Natural killer cell (primary cell): ENCODE results near the gene ERAL1. TPM values are rescaled to one million over a fixed set of nuclear protein-coding genes. Genes with fewer than 3 reads are reported as not detected.
A peak's percentile ranks its signal among the peaks of the same experiment; 100 is the strongest.

Experiments
- ATAC-seq, 3 donors: fragments of 150-1000 bp in 2 of 3; fragments of 200-7000 bp in 1 of 3; cut with Tn5 transposase; 1 replicate in 1 of 3; 2 replicates in 2 of 3; pipeline ENCODE4 v1.10.0; 2021; ENCODE audit warnings: mild to moderate bottlenecking in 2 of 3, moderate library complexity in 2 of 3
- DNase-seq, 2 donors: peaks; one replicate each; pipeline versions ENCODE4 v3.0.0 to v3.0.0-alpha.2; 2013 to 2021; ENCODE audit warnings: mixed read lengths in 1 of 2
- H3K27ac ChIP-seq: one replicate; pipeline ENCODE4 v1.5.1; 2013; ENCODE audit warnings: mild to moderate bottlenecking, low read length
- H3K27me3 ChIP-seq: one replicate; pipeline ENCODE4 v1.6.1; 2013; ENCODE audit warnings: low read length; ENCODE audit not compliant: control insufficient read depth, insufficient read depth
- H3K36me3 ChIP-seq: one replicate; pipeline ENCODE4 v1.6.1; 2013; ENCODE audit warnings: low read length; ENCODE audit not compliant: control insufficient read depth, insufficient read depth
- H3K4me1 ChIP-seq: one replicate; pipeline ENCODE4 v1.6.1; 2013; ENCODE audit warnings: low read length; ENCODE audit not compliant: control insufficient read depth, insufficient read depth
- H3K4me3 ChIP-seq: one replicate; pipeline ENCODE4 v1.5.1; 2013; ENCODE audit warnings: low read length
- H3K9me3 ChIP-seq: one replicate; pipeline ENCODE4 v1.6.1; 2013; ENCODE audit warnings: low read length; ENCODE audit not compliant: control insufficient read depth, insufficient read depth
- H3K27ac Mint-ChIP-seq, 2 donors: one replicate each; pipeline ENCODE4 v1.8.0; 2022; ENCODE audit warnings: mild to moderate bottlenecking in 2 of 2, mixed read lengths in 2 of 2, moderate library complexity in 1 of 2
- H3K27me3 Mint-ChIP-seq, 2 donors: one replicate each; pipeline ENCODE4 v1.8.0; 2022; ENCODE audit warnings: low read depth in 2 of 2, mixed read lengths in 2 of 2
- H3K36me3 Mint-ChIP-seq: one replicate; pipeline ENCODE4 v1.8.0; 2022; ENCODE audit warnings: mixed read lengths
- H3K4me1 Mint-ChIP-seq, 2 donors: one replicate each; pipeline ENCODE4 v1.8.0; 2022; ENCODE audit warnings: mixed read lengths in 2 of 2
- H3K4me3 Mint-ChIP-seq: one replicate; pipeline ENCODE4 v1.8.0; 2022; ENCODE audit warnings: mild to moderate bottlenecking, moderate library complexity, mixed read lengths
- H3K9me3 Mint-ChIP-seq, 2 donors: one replicate each; pipeline ENCODE4 v1.8.0; 2022; ENCODE audit warnings: mixed read lengths in 2 of 2
- WGBS: methylation state at CpG from one replicate; pipeline ENCODE4 v1.1.7; 2013; ENCODE audit warnings: missing lambda C conversion rate; ENCODE audit not compliant: insufficient coverage; 5-methylcytosine and 5-hydroxymethylcytosine counted together
- intact Hi-C: fragments of 100-400 bp; cut with micrococcal nuclease; formaldehyde crosslinking; loops from one replicate; pipeline ENCODE4 v1.14.2; 2022
- total RNA-seq, 4 donors: library from RNA; stranded (reverse); fragments of 120-200 nt in 1 of 4; gene quantifications; one replicate each; pipeline versions ENCODE4 v1.2.3 to v1.2.4, GENCODE V29; 2013 to 2022
- TF ChIP-seq, protein P1 (sequence below): fragments of 200-600 bp; IDR thresholded peaks from one replicate; pipeline ENCODE4 v1.8.0; 2022; ENCODE audit warnings: antibody characterized with exemption

The ERAL1 gene
- total RNA-seq, 3 donors from 2014 or later (not counting 1 experiment from before 2014, with no cell fraction given), result 20.9 to 35.2 (median 27.3) TPM

DNA sequence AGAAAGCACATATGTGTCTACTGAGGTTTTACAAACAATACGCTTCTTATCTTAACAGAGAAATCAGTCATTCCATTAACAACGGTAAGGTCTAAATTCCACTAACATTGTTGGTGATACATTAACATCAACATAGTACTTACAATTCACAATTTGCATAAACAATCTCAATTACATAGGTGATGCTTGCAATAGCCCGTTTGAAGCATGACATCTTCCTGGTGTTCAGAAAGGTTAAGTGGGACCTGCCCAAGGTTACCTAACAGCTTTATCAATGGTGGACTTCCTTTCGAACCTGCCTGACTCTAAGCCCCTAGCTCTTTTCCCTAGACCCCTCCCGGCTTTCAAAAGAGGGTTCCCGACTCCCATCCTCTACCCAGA is 12.9 kb upstream of the ERAL1 start:
- H3K4me1 Mint-ChIP-seq, result peaks cover 13 to 21% of the 10 kb centered on the region in 2 donors
- peak overlapping the region; percentile 86 for H3K4me3 ChIP-seq
- no peaks in the 10 kb centered on the region for H3K9me3 Mint-ChIP-seq
- peaks cover 17% of the 10 kb centered on the region for H3K4me1 ChIP-seq
- peak overlapping the region; percentile 92 to 99 for H3K27ac Mint-ChIP-seq
- no peaks in the 10 kb centered on the region for H3K9me3 ChIP-seq
- peak in 1 of 2 donors; percentile 51 for DNase-seq
- WGBS, result 10% methylated on average over 6 of the region's 6 CpGs
- intact Hi-C loops, result loop anchor here (1.0 to 10.0 kb wide), 4 partner anchors 12 to 111 kb away; partner anchors contain the start of gene FLOT2
- H3K27me3 Mint-ChIP-seq, result no peaks in the 10 kb centered on the region
- ATAC-seq, result peak in 2 of 3 donors; percentile 3
- H3K36me3 ChIP-seq, result no peaks in the 10 kb centered on the region
- H3K27ac ChIP-seq, result peak overlapping the region; percentile 64
- no peaks in the 10 kb centered on the region for H3K27me3 ChIP-seq
- no peaks in the 10 kb centered on the region for H3K36me3 Mint-ChIP-seq
- H3K4me3 Mint-ChIP-seq, result peak overlapping the region; percentile 94
- TF ChIP-seq, protein P1, sequence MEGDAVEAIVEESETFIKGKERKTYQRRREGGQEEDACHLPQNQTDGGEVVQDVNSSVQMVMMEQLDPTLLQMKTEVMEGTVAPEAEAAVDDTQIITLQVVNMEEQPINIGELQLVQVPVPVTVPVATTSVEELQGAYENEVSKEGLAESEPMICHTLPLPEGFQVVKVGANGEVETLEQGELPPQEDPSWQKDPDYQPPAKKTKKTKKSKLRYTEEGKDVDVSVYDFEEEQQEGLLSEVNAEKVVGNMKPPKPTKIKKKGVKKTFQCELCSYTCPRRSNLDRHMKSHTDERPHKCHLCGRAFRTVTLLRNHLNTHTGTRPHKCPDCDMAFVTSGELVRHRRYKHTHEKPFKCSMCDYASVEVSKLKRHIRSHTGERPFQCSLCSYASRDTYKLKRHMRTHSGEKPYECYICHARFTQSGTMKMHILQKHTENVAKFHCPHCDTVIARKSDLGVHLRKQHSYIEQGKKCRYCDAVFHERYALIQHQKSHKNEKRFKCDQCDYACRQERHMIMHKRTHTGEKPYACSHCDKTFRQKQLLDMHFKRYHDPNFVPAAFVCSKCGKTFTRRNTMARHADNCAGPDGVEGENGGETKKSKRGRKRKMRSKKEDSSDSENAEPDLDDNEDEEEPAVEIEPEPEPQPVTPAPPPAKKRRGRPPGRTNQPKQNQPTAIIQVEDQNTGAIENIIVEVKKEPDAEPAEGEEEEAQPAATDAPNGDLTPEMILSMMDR, result no peak

DNA sequence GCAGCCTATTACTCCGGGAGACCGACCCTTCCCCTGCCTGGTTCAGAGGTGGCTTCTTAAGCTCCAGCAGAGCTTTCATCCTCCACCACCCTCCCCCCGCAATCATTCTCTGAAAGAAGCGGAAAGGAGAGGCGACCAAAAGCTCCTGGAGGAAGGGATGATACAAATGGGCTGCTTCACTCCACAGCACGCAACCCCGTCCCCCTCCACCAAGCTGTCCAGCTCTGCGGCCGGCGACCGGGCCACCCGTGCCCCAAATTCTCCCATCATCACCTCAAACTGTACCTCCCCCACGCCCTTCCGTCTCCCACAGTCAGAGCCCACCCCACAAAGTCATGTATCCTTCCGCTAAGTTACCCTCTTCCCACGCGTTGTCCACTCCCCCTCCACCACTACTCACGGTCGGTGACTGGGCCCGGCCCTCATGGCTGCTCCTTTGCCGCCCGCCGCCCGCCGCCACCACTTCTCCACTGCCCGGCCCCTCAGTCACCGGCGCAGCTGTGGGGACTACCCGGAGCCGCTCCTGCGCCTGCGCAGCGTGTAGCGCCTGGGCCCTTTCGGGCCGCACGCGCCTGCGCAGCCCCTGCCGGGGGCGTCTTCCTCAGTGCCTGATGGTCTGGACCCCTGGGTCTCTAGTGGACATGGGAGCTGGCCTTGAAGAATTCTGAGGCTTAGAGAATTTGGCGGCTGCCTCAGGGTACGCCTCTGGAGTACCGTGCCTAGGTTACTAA is 12.4 kb upstream of the ERAL1 start, which contains the start of gene FAM222B:
Gene FAM222B (minus strand): TSS at position 509 of the 731 bp plus-strand sequence. CDS start 76,123 bp downstream, outside the sequence.
- H3K27me3 Mint-ChIP-seq, result no peaks in the 10 kb centered on the region
- H3K27me3 ChIP-seq, result no peaks in the 10 kb centered on the region
- TF ChIP-seq, protein P1, result no peak
- peaks cover 13 to 21% of the 10 kb centered on the region in 2 donors for H3K4me1 Mint-ChIP-seq
- peak within 1 kb of the TSS; percentile 92 to 99 for H3K27ac Mint-ChIP-seq
- ATAC-seq, result peak; percentile 96 to 98 (median 97)
- under 1% methylated on average over 43 of the region's 44 CpGs for WGBS
- no peaks in the 10 kb centered on the region for H3K9me3 Mint-ChIP-seq
- H3K36me3 Mint-ChIP-seq, result no peaks in the 10 kb centered on the region
- intact Hi-C loops, result loop anchor here (1.0 to 10.0 kb wide), 4 partner anchors 12 to 110 kb away; partner anchors contain the start of gene FLOT2
- H3K4me3 Mint-ChIP-seq, result peak within 1 kb of the TSS; percentile 94
- H3K4me3 ChIP-seq, result peak within 1 kb of the TSS; percentile 86
- H3K27ac ChIP-seq, result peak within 1 kb of the TSS; percentile 64
- peak; percentile 82 to 95 for DNase-seq
- no peaks in the 10 kb centered on the region for H3K36me3 ChIP-seq
- H3K9me3 ChIP-seq, result no peaks in the 10 kb centered on the region
- peaks cover 17% of the 10 kb centered on the region for H3K4me1 ChIP-seq

DNA sequence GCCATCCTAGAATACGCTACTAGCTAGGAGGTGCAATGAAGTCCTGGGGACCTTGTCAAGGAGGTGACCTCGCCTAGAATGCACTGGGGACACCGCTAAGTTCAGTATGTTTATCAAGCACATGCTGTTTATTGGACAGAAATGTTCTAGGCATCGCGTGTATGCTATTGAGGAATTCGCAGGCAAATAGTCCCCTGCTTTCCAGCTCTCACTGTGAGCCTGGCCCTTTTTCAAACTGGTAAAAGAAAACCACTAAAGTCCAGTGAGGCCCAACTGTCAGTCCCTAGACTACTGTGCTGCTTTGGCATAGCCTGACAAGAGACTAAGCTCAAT is 11.0 kb upstream of the ERAL1 start:
- H3K27ac Mint-ChIP-seq, result peak overlapping the region; percentile 92 to 99

More for the DNA sequence above, 11.0 kb upstream of the ERAL1 start:
- H3K9me3 Mint-ChIP-seq, result no peaks in the 10 kb centered on the region
- Histone ChIP-seq H3K4me3 (no peak overlapping the region), H3K4me1 (peaks cover 17% of the 10 kb centered on the region), H3K27ac (no peak overlapping the region), H3K27me3 (no peaks in the 10 kb centered on the region), H3K36me3 (no peaks in the 10 kb centered on the region), H3K9me3 (no peaks in the 10 kb centered on the region)
- peaks cover 13 to 21% of the 10 kb centered on the region in 2 donors for H3K4me1 Mint-ChIP-seq
- peak overlapping the region; percentile 53 for H3K4me3 Mint-ChIP-seq
- H3K27me3 Mint-ChIP-seq, result no peaks in the 10 kb centered on the region
- 97% methylated on average over 6 of the region's 6 CpGs for whole genome bisulfite sequencing
- TF ChIP-seq, protein P1, result no peak
- ATAC-seq (no peak), DNase-seq (no peak)
- intact Hi-C loops, result loop anchor here (2.0 to 10.0 kb wide), 2 partner anchors 51 to 109 kb away; partner anchors contain the start of gene FLOT2
- no peaks in the 10 kb centered on the region for H3K36me3 Mint-ChIP-seq
